GM21619 (cell line): ENCODE data around the gene ARID3C.

Experiments
- ATAC-seq: cut with Tn5 transposase; IDR thresholded peaks from one replicate; pipeline ENCODE4 v1.9.1; 2021; ENCODE audit not compliant: unreplicated experiment

ARID3C gene

GRCh38 chr9:34603610-34604231 lies 25.1 kb downstream of the ARID3C start:
- ATAC-seq: no peak

GRCh38 chr9:34601937-34602573 lies 26.8 kb downstream of the ARID3C start:
- no peak for ATAC-seq

- no peak for ATAC-seq
Measured at GRCh38 chr9:34600908-34601307, 28.0 kb downstream of the ARID3C start.

GRCh38 chr9:34599546-34599945 lies 29.3 kb downstream of the ARID3C start:
- no peak for ATAC-seq

GRCh38 chr9:34594177-34594576 lies 34.7 kb downstream of the ARID3C start:
- no peak for ATAC-seq

GRCh38 chr9:34592895-34593601 lies 35.8 kb downstream of the ARID3C start:
- no peak for ATAC-seq

- no peak for ATAC-seq
Measured at GRCh38 chr9:34591917-34592866, 36.7 kb downstream of the ARID3C start.

- peak; percentile 73 for ATAC-seq
Measured at GRCh38 chr9:34591248-34591916, 37.5 kb downstream of the ARID3C start.

GRCh38 chr9:34590381-34591247 lies 38.3 kb downstream of the ARID3C start:
- no peak for ATAC-seq

- ATAC-seq: no peak
Measured at GRCh38 chr9:34589636-34590380, 39.1 kb downstream of the ARID3C start, which contains the start of gene CNTFR. CNTFR (minus strand) TSS chr9:34589724; CDS start chr9:34568981, 20,743 bp downstream.

- no peak for ATAC-seq
Measured at GRCh38 chr9:34588671-34589635, 39.9 kb downstream of the ARID3C start.

GRCh38 chr9:34587271-34587670 lies 41.6 kb downstream of the ARID3C start:
- ATAC-seq: no peak

GRCh38 chr9:34585946-34586669 lies 42.8 kb downstream of the ARID3C start:
- ATAC-seq: no peak

- no peak for ATAC-seq
Measured at GRCh38 chr9:34584970-34585369, 43.9 kb downstream of the ARID3C start.

- no peak for ATAC-seq
Measured at GRCh38 chr9:34582787-34583186, 46.1 kb downstream of the ARID3C start.

GRCh38 chr9:34581318-34581717 lies 47.5 kb downstream of the ARID3C start:
- no peak for ATAC-seq

GRCh38 chr9:34580358-34580757 lies 48.5 kb downstream of the ARID3C start:
- ATAC-seq: no peak
